HG03108 (cell line): Measurements from ENCODE around the gene SH2D3C.
A peak's percentile ranks its signal among the peaks of the same experiment; 100 is the strongest.

Source experiments
- ATAC-seq: cut with Tn5 transposase; IDR thresholded peaks from one replicate; pipeline ENCODE4 v1.9.1; 2021; ENCODE audit warnings: moderate library complexity; ENCODE audit not compliant: unreplicated experiment

SH2D3C gene

GRCh38 chr9:127742435-127743088, 35.9 kb downstream of the SH2D3C start:
- no peak for ATAC-seq

GRCh38 chr9:127741831-127742434, 36.5 kb downstream of the SH2D3C start:
- ATAC-seq = no peak

- no peak for ATAC-seq
Measured at GRCh38 chr9:127739614-127740330, 38.7 kb downstream of the SH2D3C start.

- ATAC-seq = no peak
Measured at GRCh38 chr9:127738666-127739065, 39.8 kb downstream of the SH2D3C start.

- ATAC-seq = peak; percentile 8
Measured at GRCh38 chr9:127735530-127736185, 42.8 kb downstream of the SH2D3C start.

GRCh38 chr9:127734747-127735529, 43.5 kb downstream of the SH2D3C start, which contains the start of gene TOR2A:
Gene TOR2A, minus strand, starts transcription at chr9:127735294. Its CDS starts 24 bp downstream, at chr9:127735270.
- ATAC-seq = peak; percentile 83

GRCh38 chr9:127734247-127734746, 44.2 kb downstream of the SH2D3C start:
- ATAC-seq = no peak

GRCh38 chr9:127733614-127734013, 44.9 kb downstream of the SH2D3C start:
- no peak for ATAC-seq

GRCh38 chr9:127732444-127732843, 46.0 kb downstream of the SH2D3C start:
- ATAC-seq = no peak

- ATAC-seq = no peak
Measured at GRCh38 chr9:127731938-127732337, 46.5 kb downstream of the SH2D3C start.

- ATAC-seq = no peak
Measured at GRCh38 chr9:127730799-127731410, 47.6 kb downstream of the SH2D3C start.

- no peak for ATAC-seq
Measured at GRCh38 chr9:127730262-127730661, 48.2 kb downstream of the SH2D3C start.

GRCh38 chr9:127729522-127730256, 48.8 kb downstream of the SH2D3C start:
- no peak for ATAC-seq

- no peak for ATAC-seq
Measured at GRCh38 chr9:127728808-127729207, 49.7 kb downstream of the SH2D3C start.

- ATAC-seq = no peak
Measured at GRCh38 chr9:127726871-127727270, 51.6 kb downstream of the SH2D3C start.

GRCh38 chr9:127724012-127724411, 54.5 kb downstream of the SH2D3C start:
- no peak for ATAC-seq

- ATAC-seq = no peak
Measured at GRCh38 chr9:127723444-127723843, 55.0 kb downstream of the SH2D3C start.

- no peak for ATAC-seq
Measured at GRCh38 chr9:127723013-127723412, 55.5 kb downstream of the SH2D3C start.

- no peak for ATAC-seq
Measured at GRCh38 chr9:127722055-127722745, 56.3 kb downstream of the SH2D3C start.
